ENCODE measurements around the gene MCM5. TPM values are rescaled to one million over a fixed set of nuclear protein-coding genes. Genes with fewer than 3 reads are reported as not detected.

MCM5 gene
- total and polyA plus RNA-seq, 2 of the 13 experiments (the other 11 are each of a cell fraction or from before 2014, with no cell fraction given), result 40.2 to 93.5 TPM

DNA sequence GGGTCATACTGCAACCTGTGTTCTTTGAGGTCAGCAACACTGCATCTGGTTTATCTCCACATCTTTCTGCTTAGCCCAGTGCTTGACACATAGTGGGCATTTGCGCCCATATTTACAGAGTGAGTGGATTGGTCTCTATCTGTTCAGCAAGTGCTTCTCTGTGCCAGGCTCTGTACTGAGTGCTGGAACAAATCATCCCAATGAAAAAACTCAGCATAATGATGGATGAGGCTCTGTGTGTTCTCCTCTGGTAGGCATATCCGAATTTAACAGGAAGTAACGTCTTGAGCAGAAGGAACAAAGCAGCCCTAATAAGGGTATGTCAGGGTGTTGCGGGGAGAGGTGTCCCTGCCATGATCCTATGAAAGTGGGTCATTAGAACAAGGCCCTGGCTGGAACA is 46.0 kb downstream of the MCM5 start (continued):
- TF ChIP-seq, protein P1, sequence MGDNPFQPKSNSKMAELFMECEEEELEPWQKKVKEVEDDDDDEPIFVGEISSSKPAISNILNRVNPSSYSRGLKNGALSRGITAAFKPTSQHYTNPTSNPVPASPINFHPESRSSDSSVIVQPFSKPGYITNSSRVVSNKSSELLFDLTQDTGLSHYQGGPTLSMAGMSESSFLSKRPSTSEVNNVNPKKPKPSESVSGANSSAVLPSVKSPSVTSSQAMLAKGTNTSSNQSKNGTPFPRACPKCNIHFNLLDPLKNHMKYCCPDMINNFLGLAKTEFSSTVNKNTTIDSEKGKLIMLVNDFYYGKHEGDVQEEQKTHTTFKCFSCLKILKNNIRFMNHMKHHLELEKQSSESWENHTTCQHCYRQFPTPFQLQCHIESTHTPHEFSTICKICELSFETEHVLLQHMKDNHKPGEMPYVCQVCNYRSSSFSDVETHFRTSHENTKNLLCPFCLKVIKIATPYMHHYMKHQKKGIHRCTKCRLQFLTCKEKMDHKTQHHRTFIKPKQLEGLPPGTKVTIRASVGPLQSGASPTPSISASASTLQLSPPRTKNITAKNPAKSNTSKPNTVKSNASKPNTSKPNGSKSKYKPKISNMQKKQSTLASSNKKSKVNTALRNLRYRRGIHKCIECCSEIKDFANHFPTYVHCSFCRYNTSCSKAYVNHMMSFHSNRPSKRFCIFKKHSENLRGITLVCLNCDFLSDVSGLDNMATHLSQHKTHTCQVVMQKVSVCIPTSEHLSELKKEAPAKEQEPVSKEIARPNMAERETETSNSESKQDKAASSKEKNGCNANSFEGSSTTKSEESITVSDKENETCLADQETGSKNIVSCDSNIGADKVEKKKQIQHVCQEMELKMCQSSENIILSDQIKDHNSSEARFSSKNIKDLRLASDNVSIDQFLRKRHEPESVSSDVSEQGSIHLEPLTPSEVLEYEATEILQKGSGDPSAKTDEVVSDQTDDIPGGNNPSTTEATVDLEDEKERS (CRISPR knock-in tag; IDR thresholded peaks at IDR 0.05), result no peak
- TF ChIP-seq ZFP36 (IDR thresholded peaks at IDR 0.05; ENCODE audit: borderline replicate concordance, low read depth, low read length, partially characterized antibody), result no peak

DNA sequence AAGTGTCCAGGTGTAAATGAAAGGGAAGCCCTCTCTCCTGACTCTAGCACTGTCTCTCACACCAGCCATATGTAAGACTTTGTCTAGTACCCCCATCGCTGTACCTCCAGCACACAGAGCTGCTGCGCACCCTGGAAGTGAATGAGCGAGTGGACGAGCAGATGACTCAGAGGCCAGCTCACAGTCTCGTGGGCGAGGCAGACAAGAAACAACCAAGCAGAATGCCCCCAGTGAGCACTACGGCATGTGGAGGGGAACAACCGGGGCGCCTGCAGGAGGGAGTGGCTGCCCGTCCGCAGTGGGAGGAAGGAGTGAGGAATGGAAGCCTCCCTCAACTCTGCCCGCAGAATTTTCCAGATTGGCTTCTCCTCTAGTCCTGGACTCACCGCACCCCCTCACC is 46.4 kb downstream of the MCM5 start:
- no peak overlapping the region for H3K4me3 ChIP-seq (replicated peaks in 1 of 3; ENCODE audit: insufficient read depth in 1 of 3, low read depth in 2 of 3, low read length in 3 of 3)
- CTCF ChIA-PET (ENCODE audit: low intra/inter-chr PET ratio, low total read pairs), result no interaction called here
- TF ChIP-seq ZNF318 (CRISPR knock-in tag; IDR thresholded peaks at IDR 0.05) (no peak), ZNF333 (CRISPR knock-in tag; IDR thresholded peaks at IDR 0.05; ENCODE audit: borderline replicate concordance) (no peak), ZNF639 (CRISPR knock-in tag; conservative IDR thresholded peaks at IDR 0.05) (no peak), NCOA1 (CRISPR knock-in tag; IDR thresholded peaks at IDR 0.05) (no peak), MYC (CRISPR knock-in tag; IDR thresholded peaks at IDR 0.05; ENCODE audit: borderline replicate concordance) (no peak), NONO (IDR thresholded peaks at IDR 0.05) (no peak), NONO (CRISPR knock-in tag; conservative IDR thresholded peaks at IDR 0.05) (no peak), SUZ12 (IDR thresholded peaks at IDR 0.05; ENCODE audit: low read depth, low read length) (no peak), MTF1 (CRISPR knock-in tag; IDR thresholded peaks at IDR 0.05) (no peak)

More for the DNA sequence above, 46.4 kb downstream of the MCM5 start:
- Histone ChIP-seq H2AFZ (ENCODE audit: low read length) (no peak overlapping the region), H3K36me3 (replicated peaks in 1 of 2; ENCODE audit: control insufficient read depth in 1 of 2, insufficient read depth in 2 of 2, low read length in 2 of 2) (0 out of 5 replicates have a peak, but pooled peaks cover 0 to 4% of the 10 kb centered on the region in 2 experiments), H3K27ac (ENCODE audit: extremely low read length, insufficient read depth, low read length) (no peak overlapping the region), H3K79me2 (ENCODE audit: insufficient read depth, low read length) (no peaks in the 10 kb centered on the region), H3K27me3 (ENCODE audit: control insufficient read depth in 1 of 2, insufficient read depth in 2 of 2, low read length in 2 of 2) (no peaks in the 10 kb centered on the region), H3K4me2 (ENCODE audit: low read depth, low read length) (no peak overlapping the region), H3K9ac (ENCODE audit: insufficient read depth, low read depth, low read length) (no peak overlapping the region), H3K4me1 (ENCODE audit: insufficient read depth, low read length) (peaks cover 7% of the 10 kb centered on the region), H3K9me3 (ENCODE audit: low read length) (no peaks in the 10 kb centered on the region), H4K20me1 (ENCODE audit: insufficient read depth, low read length) (no peaks in the 10 kb centered on the region)
- no TSS peak for BruUV-seq (replicated peaks)
- DNase-seq (ENCODE audit: low spot score) (no peak), FAIRE-seq (no peak), ATAC-seq (no peak)
- POLR2A ChIA-PET, result no interaction called here
- in situ Hi-C loops (cut with HindIII; ENCODE audit: extremely low pct_ligation_motif_present, low pct_unique_long_range_greater_than_20kb) (loop anchor here (25.0 kb wide), 1 partner anchor 291 kb away; no protein-coding TSS in a partner anchor), intact Hi-C loops (cut with micrococcal nuclease; ENCODE audit: unreplicated experiment) (no loop called here)
- WGBS (ENCODE audit: low lambda C conversion rate), result 96% methylated on average over 12 of the region's 13 CpGs

Data from HepG2 (cell line).